ENCODE data around the gene GPRC5A. TPM values are rescaled to one million over a fixed set of nuclear protein-coding genes. Genes with fewer than 3 reads are reported as not detected.

Gene GPRC5A
- total and polyA plus RNA-seq, 2 of the 4 experiments (the other 2 are of a cell fraction) = 49.6 to 201 TPM

DNA sequence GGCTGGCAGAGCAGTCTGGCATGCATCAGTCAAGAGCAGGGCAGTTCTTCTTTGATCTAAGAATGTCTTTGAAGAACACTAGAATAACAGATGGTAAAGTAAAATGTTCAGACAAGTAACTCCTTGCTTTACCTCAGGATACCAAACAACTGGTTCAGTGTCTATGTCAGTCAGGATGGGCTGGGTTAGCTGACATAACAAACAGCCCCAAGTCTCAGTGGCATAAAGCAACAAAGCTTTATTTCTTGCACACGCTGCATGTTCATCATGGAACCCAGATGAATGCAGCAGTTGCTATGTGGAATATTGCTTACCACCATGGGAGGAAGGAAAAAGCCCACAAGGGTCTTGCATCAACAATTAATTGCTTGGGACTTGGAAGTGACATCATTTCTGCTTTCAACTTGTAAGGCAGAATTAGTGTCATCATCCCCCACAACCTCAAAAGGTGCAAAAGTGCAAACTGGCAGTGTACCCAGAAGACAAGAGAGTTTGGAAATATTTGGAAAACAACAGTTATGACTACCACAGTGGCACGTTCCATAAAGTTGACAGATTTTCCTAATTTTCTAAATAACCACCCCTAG is 39.4 kb downstream of the GPRC5A start:
- Histone ChIP-seq H2BK5ac (ENCODE audit: low read depth, low read length, poor library complexity, severe bottlenecking) (no peak overlapping the region), H4K8ac (ENCODE audit: low read depth in 2 of 2, low read length in 2 of 2) (no peak overlapping the region), H3K79me1 (ENCODE audit: low read depth in 1 of 2, low read length in 2 of 2) (no peaks in the 10 kb centered on the region; a peak in 2 of 4 replicates), H3K36me3 (ENCODE audit: control insufficient read depth, insufficient read depth, low read length) (peaks cover 3% of the 10 kb centered on the region), H2AK5ac (ENCODE audit: low read depth, low read length) (no peak overlapping the region), H2AK9ac (replicated peaks; ENCODE audit: low read depth, low read length, poor library complexity) (no peak overlapping the region), H3K4me3 (ENCODE audit: insufficient read depth, low read depth, low read length) (no peak overlapping the region), H3K4me2 (ENCODE audit: low read depth, low read length) (no peak overlapping the region), H4K91ac (ENCODE audit: insufficient read depth, low read depth, low read length) (no peak overlapping the region), H3K56ac (ENCODE audit: extremely low read depth, insufficient read depth, low read length) (no peak overlapping the region), H3K9me3 (ENCODE audit: control insufficient read depth, insufficient read depth, low read length) (no peaks in the 10 kb centered on the region), H3K9me1 (ENCODE audit: insufficient read depth, low read length) (0 out of 2 replicates have a peak, but pooled peaks cover 8% of the 10 kb centered on the region), H3K23ac (ENCODE audit: low read depth, low read length) (no peak overlapping the region), H2BK20ac (ENCODE audit: low read depth, low read length) (no peak overlapping the region), H3K9ac (ENCODE audit: low read depth, low read length) (no peak overlapping the region), H3K18ac (ENCODE audit: low read depth, low read length) (no peak overlapping the region), H4K20me1 (ENCODE audit: insufficient read depth, low read length) (no peaks in the 10 kb centered on the region), H2AFZ (replicated peaks; ENCODE audit: low read length, poor library complexity) (no peak overlapping the region), H3K4ac (ENCODE audit: low read depth, low read length) (no peak overlapping the region), H3K14ac (replicated peaks; ENCODE audit: low read depth, low read length) (no peak overlapping the region), H3K4me1 (ENCODE audit: control insufficient read depth, insufficient read depth, low read length) (peaks cover 2% of the 10 kb centered on the region; the same call in 1 of the 2 replicates), H3K27ac (ENCODE audit: insufficient read depth, low read length) (no peak overlapping the region), H2BK15ac (ENCODE audit: low read depth, low read length) (no peak overlapping the region), H2BK120ac (ENCODE audit: low read depth, low read length) (no peak overlapping the region), H4K5ac (ENCODE audit: low read depth, low read length) (no peak overlapping the region), H3K27me3 (ENCODE audit: control insufficient read depth, insufficient read depth, low read length) (no peaks in the 10 kb centered on the region)
- WGBS, 2 experiments (ENCODE audit: extremely low coverage in 2 of 2, insufficient read length in 1 of 2) = no CpG with 5 or more reads among the region's 2 CpGs
- ATAC-seq (ENCODE audit: low read depth) (no peak), DNase-seq (no peak)
- ChIA-PET CTCF (no interaction called here), POLR2A (ENCODE audit: unreplicated experiment) (no interaction called here)
- in situ Hi-C loops (cut with MboI; ENCODE audit: low sequenced_read_pairs) (no loop called here), intact Hi-C loops (cut with micrococcal nuclease) (no loop called here), dilution Hi-C loops (cut with HindIII; ENCODE audit: low sequenced_read_pairs, unreplicated experiment) (no loop called here)
- BruUV-seq (replicated peaks) = no TSS peak
- TF ChIP-seq, protein P1, sequence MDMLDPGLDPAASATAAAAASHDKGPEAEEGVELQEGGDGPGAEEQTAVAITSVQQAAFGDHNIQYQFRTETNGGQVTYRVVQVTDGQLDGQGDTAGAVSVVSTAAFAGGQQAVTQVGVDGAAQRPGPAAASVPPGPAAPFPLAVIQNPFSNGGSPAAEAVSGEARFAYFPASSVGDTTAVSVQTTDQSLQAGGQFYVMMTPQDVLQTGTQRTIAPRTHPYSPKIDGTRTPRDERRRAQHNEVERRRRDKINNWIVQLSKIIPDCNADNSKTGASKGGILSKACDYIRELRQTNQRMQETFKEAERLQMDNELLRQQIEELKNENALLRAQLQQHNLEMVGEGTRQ (IDR thresholded peaks at IDR 0.05; ENCODE audit: low read depth, low read length) = no peak
- TF ChIP-seq CHD1 (IDR thresholded peaks at IDR 0.05; ENCODE audit: low read depth, low read length) = no peak
